ENCODE results near the gene PSMC2.
"Not testable (repeated sequence)": the region's sequence is repeated elsewhere in the genome, so short reads cannot be mapped to it uniquely, and the experiment has no call there.

Gene PSMC2

DNA sequence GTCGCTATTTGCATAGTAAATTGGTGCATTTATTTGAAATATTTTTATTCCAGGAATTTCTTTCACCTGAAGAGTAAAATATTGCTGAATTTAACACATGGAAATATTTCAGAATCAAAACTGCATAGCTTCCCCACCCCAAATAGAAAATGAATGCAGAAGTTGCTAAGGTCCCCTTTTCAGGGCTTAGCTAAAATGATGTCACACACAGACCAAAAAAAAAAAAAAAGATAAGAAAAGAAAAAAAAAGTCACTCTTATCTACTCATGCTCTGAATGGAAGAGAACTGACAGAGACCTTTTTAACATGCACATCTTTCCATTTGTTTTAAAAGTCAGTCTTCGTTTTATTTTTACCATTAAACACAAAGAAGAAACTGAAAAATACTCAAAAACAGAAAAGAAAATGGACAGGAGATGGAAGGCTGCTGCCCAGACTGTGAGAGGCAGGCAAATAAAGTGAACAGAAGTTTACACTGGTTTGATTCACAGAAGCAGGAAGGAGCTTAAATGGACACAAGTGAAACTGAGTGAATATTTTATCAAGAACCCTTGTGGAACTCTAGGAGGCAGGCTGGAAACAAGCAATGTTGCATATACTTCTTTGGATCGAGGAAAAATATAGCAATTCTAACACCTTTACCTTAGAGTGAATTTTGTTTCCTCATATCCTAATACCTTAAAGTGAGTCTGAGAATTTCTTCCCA lies 32.0 kb downstream of the PSMC2 start:
- FAIRE-seq, result no peak

DNA sequence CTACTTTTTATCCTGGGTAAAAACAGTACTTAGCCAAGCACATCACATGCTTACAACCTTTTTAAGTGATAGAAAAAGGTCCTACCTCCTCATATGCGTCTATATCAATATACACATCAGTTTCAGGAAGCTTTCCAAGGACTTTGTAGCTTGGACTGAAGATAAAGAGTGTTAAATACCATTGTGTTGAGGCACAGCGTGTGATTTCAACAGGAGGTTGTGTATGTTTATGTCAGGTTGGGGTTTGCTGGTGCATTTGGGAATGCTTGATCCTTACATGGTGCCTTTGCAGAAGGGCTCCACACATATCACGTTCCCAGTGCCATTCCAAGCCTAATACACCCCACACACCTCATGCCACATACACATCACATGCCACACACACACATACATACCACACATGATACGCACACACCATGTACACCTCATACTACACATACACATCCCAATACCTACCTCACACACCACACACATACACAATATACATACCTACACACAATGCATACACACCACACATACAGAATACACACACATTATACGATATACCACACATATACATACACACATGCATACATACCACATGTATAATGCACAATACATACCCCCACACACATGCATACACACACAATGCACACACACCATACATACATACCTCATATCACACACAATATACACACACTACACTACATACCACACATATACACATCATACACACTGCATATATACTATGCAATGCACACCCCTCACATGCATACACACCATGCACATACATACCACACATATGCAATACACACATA lies 33.1 kb downstream of the PSMC2 start:
- no peak for FAIRE-seq

DNA sequence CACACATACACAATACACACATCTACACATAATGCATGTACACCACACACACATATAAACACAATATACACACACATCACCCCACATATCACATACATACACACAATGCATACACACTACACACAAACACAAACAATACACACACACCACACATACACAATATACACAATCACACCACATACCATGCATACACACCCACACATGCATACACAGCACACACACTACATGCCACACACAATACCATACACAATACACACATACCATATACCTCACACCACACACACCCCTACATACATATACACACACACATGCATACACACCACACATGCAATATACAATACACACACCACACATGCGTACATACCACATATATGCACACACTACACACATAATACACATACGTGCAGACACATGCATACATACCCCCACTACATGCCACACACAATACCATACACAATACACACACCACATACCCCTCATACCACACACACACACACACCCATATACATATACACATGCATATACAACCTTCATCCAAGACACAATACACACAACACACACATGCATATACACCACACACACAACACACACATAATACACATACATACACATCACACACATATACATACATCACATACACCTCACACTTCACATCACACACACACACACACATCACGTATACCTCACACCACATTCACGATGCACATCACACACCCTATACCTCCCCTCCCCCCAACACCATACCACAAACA lies 34.0 kb downstream of the PSMC2 start:
- FAIRE-seq, result no peak

DNA sequence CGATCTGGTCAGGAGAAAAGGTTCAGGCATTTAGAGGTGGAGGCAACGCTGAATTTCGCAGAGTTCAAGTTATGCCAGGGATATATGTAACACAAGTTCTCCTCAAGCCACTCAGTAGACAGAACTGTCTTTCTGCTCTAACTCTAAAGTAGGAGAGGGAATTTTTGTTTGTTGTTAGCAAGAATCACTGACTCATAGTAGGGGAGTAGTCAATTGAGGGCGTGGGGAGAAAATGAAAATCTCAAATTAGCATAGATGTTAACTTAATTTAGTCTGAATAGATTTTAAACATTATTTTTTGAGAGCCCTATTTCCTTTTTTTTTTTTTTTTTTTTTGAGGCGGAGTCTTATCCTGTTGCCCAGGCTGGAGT lies 34.6 kb downstream of the PSMC2 start:
- FAIRE-seq, result no peak

DNA sequence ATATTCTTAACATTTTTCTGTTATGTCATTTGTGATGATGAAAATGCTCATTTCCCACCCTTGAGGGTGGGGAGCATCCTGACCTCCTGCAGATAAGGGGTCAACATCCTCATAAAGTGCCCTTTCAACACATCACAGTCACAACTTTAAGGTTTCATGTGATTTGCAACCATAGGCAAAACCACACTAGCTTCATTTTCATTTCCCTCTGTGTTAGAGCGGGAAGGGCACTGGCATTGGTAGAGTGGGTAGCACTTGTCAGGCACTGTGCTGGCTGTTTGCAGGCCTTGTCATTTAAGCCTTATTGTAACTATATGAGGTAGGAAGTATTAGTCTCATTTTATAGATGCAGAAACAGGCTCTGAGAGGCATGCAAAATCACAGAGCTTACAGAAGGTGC lies 39.8 kb downstream of the PSMC2 start:
- FAIRE-seq, result no peak

DNA sequence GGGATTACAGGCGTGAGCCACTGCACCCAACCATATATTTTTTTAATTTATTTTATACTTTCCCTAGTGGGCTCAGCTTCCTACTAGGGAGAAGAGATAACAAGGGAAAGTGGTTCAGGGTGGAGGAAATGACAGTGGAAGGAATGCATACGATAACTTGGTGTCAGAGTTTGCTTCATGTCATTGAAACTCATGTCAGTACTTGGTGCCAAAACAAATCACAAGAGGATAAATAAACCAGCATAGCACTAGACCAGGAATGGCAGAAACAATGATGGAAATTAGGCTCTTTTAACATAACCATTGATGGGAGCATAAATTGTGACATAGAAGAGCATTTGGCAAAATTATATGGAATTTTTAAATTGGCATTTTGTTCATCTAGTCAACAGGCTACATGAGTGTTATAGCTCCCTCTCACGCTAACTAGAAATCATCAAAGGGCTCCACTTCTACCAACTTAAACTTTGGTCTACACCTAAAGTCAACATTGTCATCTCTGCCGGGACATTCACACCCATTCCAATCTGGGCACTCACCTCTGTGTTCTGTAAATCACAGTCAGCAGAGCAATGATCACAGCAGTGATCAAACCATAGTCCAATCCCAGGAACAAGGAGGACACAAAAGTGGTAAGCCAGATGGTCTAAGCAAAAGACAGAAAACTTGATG lies 41.2 kb downstream of the PSMC2 start:
- FAIRE-seq, result no peak

DNA sequence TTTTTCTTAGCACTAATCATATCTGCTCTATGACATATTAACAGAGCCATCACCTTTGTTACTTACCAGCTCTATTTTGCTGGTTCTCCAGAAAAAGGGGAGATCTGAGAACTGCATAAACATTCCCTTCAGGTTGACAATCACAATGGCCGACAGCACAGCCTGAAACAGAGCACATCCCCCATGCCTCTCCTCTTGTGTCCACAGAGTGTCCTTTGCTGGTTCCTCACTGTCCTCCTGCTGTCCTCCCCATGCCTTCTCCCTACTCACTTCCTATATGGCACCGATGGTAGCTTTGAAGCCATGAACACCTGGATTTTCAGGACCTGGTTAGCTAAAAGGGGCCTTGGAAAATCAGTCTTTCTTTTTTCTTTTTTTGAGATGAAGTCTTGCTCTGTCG lies 41.8 kb downstream of the PSMC2 start:
- no peak for FAIRE-seq

DNA sequence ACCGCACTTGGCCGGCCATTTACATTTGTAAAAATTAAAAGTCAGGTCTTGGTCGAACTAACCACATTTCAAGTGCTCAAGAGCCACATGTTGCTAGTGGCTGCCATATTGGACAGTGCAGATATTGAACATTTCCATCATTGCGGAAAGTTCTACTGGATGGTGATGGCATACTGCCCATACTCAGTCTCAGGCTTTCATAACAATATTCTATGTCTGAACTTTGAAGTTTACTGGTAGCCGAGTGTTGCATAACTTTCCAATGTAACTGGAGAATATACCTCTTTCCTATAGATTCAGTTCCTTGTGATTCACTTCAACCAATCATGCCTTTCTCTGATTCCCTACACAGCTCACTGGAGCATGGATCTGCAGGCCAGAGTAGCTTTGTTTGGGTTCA lies 43.7 kb downstream of the PSMC2 start:
- FAIRE-seq, result no peak

DNA sequence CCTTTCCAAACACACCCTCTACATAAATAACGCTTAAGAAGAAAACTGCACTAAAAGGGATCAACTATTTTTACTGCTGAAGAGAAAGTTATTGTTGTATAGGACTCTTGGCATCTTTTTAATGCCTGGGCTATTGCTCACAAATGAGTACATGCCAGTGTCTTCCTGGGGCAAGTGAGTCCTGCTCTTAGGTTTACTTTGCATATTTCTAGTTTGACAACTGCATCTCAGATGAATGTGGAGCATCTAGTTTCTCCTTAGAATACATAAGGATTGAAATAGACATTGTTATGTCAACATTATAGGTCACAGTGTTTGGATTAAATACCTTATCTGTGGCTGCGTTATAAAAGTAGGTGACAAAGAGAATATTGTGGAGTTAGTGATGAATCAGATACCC lies 44.5 kb downstream of the PSMC2 start:
- no peak for FAIRE-seq

DNA sequence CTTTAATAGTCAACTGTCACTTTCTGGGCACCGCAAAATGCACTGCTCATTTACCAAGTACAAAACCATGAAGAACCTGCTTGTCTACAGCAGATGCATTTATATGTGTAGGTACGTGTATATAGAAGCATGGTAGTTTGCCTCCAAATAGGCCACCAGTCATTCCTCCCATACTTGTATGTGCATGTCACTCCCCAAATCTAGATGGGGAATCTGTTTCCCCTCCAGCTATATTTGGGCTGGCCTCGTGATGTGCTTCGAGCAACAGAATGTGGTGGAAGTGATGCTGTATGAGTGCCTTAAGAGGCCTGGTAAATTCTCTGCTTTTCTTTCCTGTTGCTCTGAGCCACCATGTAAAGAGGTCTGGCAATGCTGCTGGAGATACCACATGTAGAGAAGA lies 47.1 kb downstream of the PSMC2 start:
- FAIRE-seq, result no peak

DNA sequence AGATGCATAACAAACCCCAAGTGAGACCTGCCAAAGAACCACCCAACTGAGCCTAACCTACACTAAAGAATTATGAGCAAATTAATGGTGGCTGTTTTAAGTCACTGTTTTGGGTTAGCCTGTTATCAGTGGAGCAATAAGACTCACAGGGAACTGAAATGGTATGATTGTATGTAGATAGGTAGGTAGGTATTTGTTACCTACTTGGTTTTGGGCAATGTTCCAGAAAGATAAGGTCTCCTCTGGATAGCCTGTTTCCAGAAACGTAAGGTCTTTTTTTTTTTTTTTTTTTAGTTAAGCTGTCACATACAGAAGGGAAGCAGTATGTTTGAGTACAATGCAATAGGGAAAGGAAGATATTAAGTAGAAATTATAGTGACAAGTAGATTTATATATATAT lies 47.6 kb downstream of the PSMC2 start:
- no peak for FAIRE-seq

DNA sequence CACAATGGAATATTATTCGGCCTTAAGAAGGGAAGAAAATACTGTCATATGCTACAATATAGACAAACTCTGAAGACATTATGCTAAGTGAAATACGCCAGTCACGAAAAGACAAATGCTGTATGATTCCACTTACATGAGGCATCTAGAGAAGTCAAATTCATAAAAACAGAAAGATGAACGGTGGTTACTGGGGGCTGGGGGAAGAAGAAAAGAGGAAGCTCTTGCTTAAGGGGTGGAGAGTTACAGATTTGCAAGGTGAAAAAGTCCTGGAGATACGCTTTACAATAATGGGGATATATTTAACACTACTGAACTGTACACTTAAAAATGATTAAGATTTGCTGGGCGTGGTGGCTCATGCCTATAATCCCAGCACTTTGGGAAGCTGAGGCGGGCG lies 49.0 kb downstream of the PSMC2 start:
- no peak for FAIRE-seq

DNA sequence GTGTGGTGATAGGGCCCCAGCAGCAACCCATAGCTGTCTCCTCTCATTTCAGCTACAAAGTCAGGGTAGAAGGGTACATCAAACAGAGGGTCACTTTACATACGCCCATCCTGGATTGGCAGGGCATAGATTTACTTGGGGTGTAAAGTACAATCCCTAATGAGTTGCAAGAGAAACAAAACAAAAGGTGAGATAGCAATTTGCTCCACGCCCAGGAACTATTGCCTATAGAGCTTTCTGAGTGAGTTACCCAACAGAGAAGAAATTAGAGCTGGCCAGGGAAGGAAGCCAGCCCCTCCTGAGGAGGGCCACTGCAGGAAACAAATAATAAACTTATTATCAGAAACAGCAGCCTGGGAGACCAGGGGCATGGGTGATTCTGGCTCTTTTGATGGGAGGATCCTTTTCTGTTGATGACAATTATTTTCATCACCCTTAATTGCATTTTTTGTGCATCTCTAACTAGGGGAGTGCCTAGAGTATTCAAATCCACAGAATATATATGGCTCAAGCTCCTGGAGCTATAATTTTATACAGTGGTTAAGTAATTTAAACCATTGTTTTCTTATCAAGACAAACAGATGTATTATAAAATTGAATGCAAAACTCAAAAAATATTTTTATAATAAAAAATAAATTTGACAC lies 51.2 kb downstream of the PSMC2 start:
- no peak for FAIRE-seq

DNA sequence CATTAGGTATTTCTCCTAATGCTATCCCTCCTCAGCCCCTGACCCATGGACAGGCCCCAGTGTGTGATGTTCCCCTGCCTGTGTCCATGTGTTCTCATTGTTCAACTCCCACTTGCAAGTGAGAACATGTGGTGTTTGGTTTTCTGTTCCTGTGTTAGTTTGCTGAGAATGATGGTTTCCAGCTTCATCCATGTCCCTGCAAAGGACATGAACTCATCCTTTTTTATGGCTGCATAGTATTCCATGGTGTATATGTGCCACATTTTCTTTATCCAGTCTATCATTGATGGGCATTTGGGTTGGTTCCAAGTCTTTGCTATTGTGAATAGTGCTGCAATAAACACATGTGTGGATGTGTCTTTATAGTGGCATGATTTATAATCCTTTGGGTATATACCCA lies 52.2 kb downstream of the PSMC2 start:
- not testable (repeated sequence) for FAIRE-seq

DNA sequence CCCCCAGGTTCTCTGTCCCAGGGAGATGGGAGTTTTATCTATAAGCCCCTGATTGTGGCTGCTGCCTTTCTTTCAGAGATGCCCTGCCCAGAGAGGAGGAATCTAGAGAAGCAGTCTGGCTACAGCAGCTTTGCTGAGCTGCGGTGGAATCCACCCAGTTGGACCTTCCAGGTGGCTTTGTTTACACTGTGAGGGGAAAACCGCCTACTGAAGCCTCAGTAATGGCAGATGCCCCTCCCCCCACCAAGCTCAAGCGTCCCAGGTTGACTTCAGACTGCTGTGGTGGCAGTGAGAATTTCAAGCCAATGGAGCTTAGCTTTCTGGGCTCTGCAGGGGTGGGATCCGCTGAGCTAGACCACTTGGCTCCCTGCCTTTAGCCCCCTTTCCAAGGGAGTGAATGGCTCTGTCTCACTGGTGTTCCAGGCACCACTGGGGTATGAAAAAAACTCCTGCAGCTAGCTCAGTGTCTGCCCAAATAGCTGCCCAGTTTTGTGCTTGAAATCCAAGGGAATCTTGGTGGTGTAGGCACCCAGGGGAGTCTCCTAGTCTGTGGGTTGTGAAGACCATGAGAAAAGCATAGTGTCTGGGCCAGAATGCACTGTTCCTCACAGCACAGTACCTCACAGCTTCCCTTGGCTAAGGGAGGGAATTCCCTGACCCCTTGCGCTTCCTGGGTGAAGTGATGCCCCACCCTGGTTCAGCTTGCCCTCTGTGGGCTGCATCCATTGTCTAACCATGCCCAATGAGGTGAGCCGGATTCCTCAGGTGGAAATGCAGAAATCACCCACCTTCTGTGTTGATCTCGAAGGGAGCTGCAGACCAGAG lies 58.6 kb downstream of the PSMC2 start:
- FAIRE-seq, result not testable (repeated sequence)

DNA sequence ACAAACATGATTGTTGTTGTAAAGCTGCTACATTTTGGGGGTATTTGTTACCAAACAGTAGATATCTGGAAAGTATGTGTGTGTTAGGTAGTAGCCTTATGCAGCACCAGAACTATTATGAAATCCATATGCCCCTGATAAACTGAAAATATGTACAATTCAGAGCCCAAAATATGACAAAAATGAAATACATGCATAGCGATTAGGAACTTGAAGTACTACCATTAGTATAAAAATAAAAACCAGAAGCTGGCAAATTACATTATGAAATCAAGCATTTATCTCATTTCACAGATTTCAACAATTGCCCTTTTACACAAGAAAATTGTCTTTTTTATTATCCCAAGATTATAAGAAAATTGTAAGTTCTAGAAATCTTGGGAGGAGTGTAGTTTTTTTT lies 64.7 kb downstream of the PSMC2 start:
- FAIRE-seq, result no peak

DNA sequence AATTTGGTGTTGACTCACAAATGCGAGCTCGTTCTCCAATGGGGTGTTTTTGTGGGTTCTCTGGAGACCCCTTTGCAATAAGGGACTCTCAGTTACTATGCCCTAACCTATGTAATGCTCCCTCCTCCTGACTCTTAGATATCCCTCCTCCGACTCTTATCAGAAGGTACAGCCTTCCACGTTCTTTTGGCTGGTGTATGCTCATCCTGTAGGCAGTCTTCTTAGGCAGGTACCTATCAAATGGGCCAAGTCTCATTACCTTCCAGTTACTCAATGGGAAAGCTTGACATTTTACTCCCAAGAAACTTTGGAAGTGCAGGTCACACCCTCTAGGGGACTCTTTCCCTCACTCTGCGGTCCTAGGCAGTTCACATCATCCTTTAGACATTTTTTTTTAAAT lies 66.0 kb downstream of the PSMC2 start:
- FAIRE-seq, result no peak

DNA sequence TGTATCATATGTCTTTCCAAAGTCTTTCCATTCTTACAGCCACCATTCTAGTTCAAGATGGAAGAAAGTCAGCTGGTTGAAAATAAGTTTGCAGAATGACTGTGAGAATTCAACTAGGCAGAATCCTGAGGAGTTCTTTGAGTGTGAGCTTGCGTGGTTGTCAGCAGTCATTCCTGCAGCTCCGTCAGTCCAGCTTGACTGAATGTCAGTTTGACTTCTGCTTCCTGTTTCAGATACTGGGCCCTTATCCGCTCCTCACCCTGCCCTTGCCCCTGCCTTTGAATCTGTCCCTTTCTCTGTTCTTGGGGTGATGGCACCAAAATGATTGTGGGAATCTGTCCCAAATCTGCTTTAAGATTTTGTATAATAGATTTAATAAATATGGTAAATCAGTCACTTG lies 70.8 kb downstream of the PSMC2 start:
- no peak for FAIRE-seq

Data from A204.1 (cell line).